Activated CD8-positive, alpha-beta T cell treated with anti-CD3 and anti-CD28 coated beads for 36 hours (primary cell): ENCODE data around the gene RDH11. TPM values are rescaled to one million over a fixed set of nuclear protein-coding genes. Genes with fewer than 3 reads are reported as not detected.

Experiments
- ATAC-seq: fragments of 200-7000 bp; cut with Tn5 transposase; one replicate; pipeline ENCODE4 v1.10.0; 2021; ENCODE audit warnings: mild to moderate bottlenecking, moderate library complexity
- CTCF ChIA-PET: fragments of 350-600 bp; sonication (Branson Sonifier 250); formaldehyde crosslinking; loops from one replicate; lab custom pipeline; 2021; ENCODE audit warnings: antibody characterized with exemption; lab: Charles Lee
- POLR2A ChIA-PET: fragments of 350-600 bp; sonication (Branson Sonifier 250); formaldehyde crosslinking; loops from one replicate; lab custom pipeline; 2021; ENCODE audit warnings: antibody characterized with exemption; lab: Charles Lee
- DNase-seq: peaks from one replicate; pipeline ENCODE4 v3.0.0-alpha.2; 2020
- H3K27ac Mint-ChIP-seq: one replicate; pipeline ENCODE4 v1.8.0; 2021; ENCODE audit warnings: mild to moderate bottlenecking, mixed read lengths
- H3K27me3 Mint-ChIP-seq: one replicate; pipeline ENCODE4 v1.8.0; 2021; ENCODE audit warnings: mixed read lengths
- H3K36me3 Mint-ChIP-seq: one replicate; pipeline ENCODE4 v1.8.0; 2021; ENCODE audit warnings: low read depth, mixed read lengths
- H3K4me1 Mint-ChIP-seq: one replicate; pipeline ENCODE4 v1.8.0; 2021; ENCODE audit warnings: low read depth, mixed read lengths
- H3K4me3 Mint-ChIP-seq: one replicate; pipeline ENCODE4 v1.8.0; 2021; ENCODE audit warnings: mild to moderate bottlenecking, moderate library complexity, mixed read lengths
- H3K9me3 Mint-ChIP-seq: one replicate; pipeline ENCODE4 v1.8.0; 2021; ENCODE audit warnings: mixed read lengths
- intact Hi-C: fragments of 100-400 bp; cut with micrococcal nuclease; formaldehyde crosslinking; loops from one replicate; pipeline ENCODE4 v1.10.0; 2022
- total RNA-seq, 2 experiments: library from RNA; stranded (reverse); gene quantifications; one replicate each; pipeline ENCODE4 v1.2.3, GENCODE V29; 2021
- TF ChIP-seq, protein P1 (sequence below): fragments of 200-600 bp; IDR thresholded peaks from one replicate; pipeline ENCODE4 v1.8.0; 2022; ENCODE audit warnings: antibody characterized with exemption, mild to moderate bottlenecking

The RDH11 gene, protein sequence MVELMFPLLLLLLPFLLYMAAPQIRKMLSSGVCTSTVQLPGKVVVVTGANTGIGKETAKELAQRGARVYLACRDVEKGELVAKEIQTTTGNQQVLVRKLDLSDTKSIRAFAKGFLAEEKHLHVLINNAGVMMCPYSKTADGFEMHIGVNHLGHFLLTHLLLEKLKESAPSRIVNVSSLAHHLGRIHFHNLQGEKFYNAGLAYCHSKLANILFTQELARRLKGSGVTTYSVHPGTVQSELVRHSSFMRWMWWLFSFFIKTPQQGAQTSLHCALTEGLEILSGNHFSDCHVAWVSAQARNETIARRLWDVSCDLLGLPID
- 10 to 100 TPM; 78.9 to 83.2 TPM for total RNA-seq

- peaks cover 25% of the 10 kb centered on the region for H3K36me3 Mint-ChIP-seq
- CTCF ChIA-PET = interaction anchor here (1.1 to 3.6 kb wide), 4 partner anchors 9 to 95 kb away, joined by 3 to 23 read pairs (median 12); partner anchors contain the start of genes ARG2 and PIGH
- peak; percentile 90 for DNase-seq
- H3K4me1 Mint-ChIP-seq = peaks cover 24% of the 10 kb centered on the region
- POLR2A ChIA-PET = interaction anchor here (0.6 to 4.5 kb wide), 9 partner anchors 12 to 1187 kb away, joined by 3 to 30 read pairs (median 4); partner anchors contain the start of genes RAD51B and VTI1B
- intact Hi-C loops = no loop called here
- H3K27me3 Mint-ChIP-seq = no peaks in the 10 kb centered on the region
- peak within 1 kb of the TSS; percentile 95 for H3K27ac Mint-ChIP-seq
- ATAC-seq = peak; percentile 89
- peak within 1 kb of the TSS; percentile 85 for H3K4me3 Mint-ChIP-seq
- TF ChIP-seq, protein P1, sequence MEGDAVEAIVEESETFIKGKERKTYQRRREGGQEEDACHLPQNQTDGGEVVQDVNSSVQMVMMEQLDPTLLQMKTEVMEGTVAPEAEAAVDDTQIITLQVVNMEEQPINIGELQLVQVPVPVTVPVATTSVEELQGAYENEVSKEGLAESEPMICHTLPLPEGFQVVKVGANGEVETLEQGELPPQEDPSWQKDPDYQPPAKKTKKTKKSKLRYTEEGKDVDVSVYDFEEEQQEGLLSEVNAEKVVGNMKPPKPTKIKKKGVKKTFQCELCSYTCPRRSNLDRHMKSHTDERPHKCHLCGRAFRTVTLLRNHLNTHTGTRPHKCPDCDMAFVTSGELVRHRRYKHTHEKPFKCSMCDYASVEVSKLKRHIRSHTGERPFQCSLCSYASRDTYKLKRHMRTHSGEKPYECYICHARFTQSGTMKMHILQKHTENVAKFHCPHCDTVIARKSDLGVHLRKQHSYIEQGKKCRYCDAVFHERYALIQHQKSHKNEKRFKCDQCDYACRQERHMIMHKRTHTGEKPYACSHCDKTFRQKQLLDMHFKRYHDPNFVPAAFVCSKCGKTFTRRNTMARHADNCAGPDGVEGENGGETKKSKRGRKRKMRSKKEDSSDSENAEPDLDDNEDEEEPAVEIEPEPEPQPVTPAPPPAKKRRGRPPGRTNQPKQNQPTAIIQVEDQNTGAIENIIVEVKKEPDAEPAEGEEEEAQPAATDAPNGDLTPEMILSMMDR = no peak
- H3K9me3 Mint-ChIP-seq = no peaks in the 10 kb centered on the region
These were observed at the start of gene RDH11 for GRCh38 chr14:67695394-67695949. RDH11 (minus strand) TSS chr14:67695764; CDS start chr14:67695703, 61 bp downstream.

- POLR2A ChIA-PET = no interaction called here
- peaks cover 11% of the 10 kb centered on the region for H3K4me1 Mint-ChIP-seq
- no peak overlapping the region for H3K27ac Mint-ChIP-seq
- no peaks in the 10 kb centered on the region for H3K27me3 Mint-ChIP-seq
- TF ChIP-seq, protein P1 = no peak
- ATAC-seq (no peak), DNase-seq (no peak)
- no peak overlapping the region for H3K4me3 Mint-ChIP-seq
- CTCF ChIA-PET = no interaction called here
- H3K9me3 Mint-ChIP-seq = peaks cover 2% of the 10 kb centered on the region
- peaks cover 23% of the 10 kb centered on the region for H3K36me3 Mint-ChIP-seq
- intact Hi-C loops = no loop called here
These were observed 48.5 kb upstream of the RDH11 start for GRCh38 chr14:67744046-67744445.

DNA sequence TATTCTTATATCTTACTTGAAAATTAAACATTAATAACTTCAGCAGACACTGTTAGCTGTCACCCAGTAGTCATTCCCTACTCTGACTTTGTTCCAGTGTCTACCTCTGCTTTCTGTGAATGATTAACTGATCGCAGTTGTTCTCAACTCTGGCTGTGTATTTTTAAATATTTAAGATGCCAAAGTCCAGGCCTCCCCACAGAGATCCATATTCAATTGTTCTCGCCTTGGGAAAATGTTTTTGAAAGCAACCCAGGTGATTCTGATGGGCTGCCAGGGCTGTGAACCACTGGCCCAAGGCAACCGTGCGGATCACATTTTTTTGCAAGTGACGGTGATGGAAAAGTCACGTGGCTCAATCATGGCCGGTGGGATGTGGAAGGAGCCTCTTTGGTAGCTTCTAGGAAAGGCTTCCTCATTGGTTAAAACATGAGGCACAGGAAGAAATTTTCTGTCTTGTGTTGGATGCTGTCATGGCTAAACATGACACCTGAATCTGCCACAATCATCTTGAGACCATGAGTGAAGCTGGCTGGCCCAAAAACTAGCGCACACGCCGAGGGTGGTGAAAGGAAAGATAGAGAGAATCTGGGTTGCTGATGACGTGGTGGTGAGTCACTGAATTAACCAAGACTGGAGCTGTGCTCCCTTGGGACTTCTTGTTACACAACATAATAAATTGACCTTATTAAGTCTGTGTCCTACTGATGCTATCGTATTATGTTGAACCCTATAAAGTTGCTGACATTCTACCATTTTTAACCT, 43.4 kb upstream of the RDH11 start:
- DNase-seq (peak; percentile 24), ATAC-seq (no peak)
- intact Hi-C loops = no loop called here
- ChIA-PET CTCF (no interaction called here), POLR2A (no interaction called here)
- Mint-ChIP-seq H3K27me3 (no peaks in the 10 kb centered on the region), H3K36me3 (no peaks in the 10 kb centered on the region), H3K4me3 (no peak overlapping the region), H3K27ac (no peak overlapping the region), H3K4me1 (no peaks in the 10 kb centered on the region), H3K9me3 (no peaks in the 10 kb centered on the region)
- TF ChIP-seq, protein P1 = no peak

GRCh38 chr14:67736771-67737170, 41.2 kb upstream of the RDH11 start:
- ChIA-PET POLR2A (no interaction called here), CTCF (no interaction called here)
- Mint-ChIP-seq H3K36me3 (no peaks in the 10 kb centered on the region), H3K4me1 (no peaks in the 10 kb centered on the region), H3K9me3 (no peaks in the 10 kb centered on the region), H3K27me3 (no peaks in the 10 kb centered on the region), H3K27ac (no peak overlapping the region), H3K4me3 (no peak overlapping the region)
- TF ChIP-seq, protein P1 = no peak
- no peak for DNase-seq
- intact Hi-C loops = no loop called here
- no peak for ATAC-seq
